GM11168 (cell line): ENCODE results near the gene GHRHR.

Experiments used
- in situ Hi-C: fragments of 300-500 bp; cut with MboI; formaldehyde crosslinking; loops from one replicate; pipeline ENCODE4 v1.12.0; 2022; ENCODE audit warnings: low sequenced_read_pairs; ENCODE audit not compliant: unreplicated experiment

Gene GHRHR

GRCh38 chr7:30997316-30997715 lies 33.6 kb downstream of the GHRHR start:
- in situ Hi-C loops: no loop called here

- in situ Hi-C loops: no loop called here
These were observed 34.4 kb downstream of the GHRHR start for GRCh38 chr7:30998180-30998579.

- in situ Hi-C loops: no loop called here
These were observed 36.5 kb downstream of the GHRHR start for GRCh38 chr7:31000161-31000693.

GRCh38 chr7:31000779-31001178 lies 37.0 kb downstream of the GHRHR start:
- in situ Hi-C loops: no loop called here

GRCh38 chr7:31002256-31002655 lies 38.5 kb downstream of the GHRHR start:
- in situ Hi-C loops: no loop called here

GRCh38 chr7:31003097-31003496 lies 39.3 kb downstream of the GHRHR start:
- in situ Hi-C loops: no loop called here

GRCh38 chr7:31003721-31004120 lies 40.0 kb downstream of the GHRHR start:
- in situ Hi-C loops: no loop called here

GRCh38 chr7:31004393-31004792 lies 40.6 kb downstream of the GHRHR start:
- in situ Hi-C loops: no loop called here

GRCh38 chr7:31006857-31007256 lies 43.1 kb downstream of the GHRHR start:
- in situ Hi-C loops: no loop called here

GRCh38 chr7:31007634-31008033 lies 43.9 kb downstream of the GHRHR start:
- in situ Hi-C loops: no loop called here

- in situ Hi-C loops: no loop called here
These were observed 51.1 kb downstream of the GHRHR start for GRCh38 chr7:31014826-31015225.

GRCh38 chr7:31017032-31017675 lies 53.4 kb downstream of the GHRHR start:
- in situ Hi-C loops: no loop called here

- in situ Hi-C loops: no loop called here
These were observed 54.0 kb downstream of the GHRHR start for GRCh38 chr7:31017721-31018120.

- in situ Hi-C loops: no loop called here
These were observed 55.8 kb downstream of the GHRHR start for GRCh38 chr7:31019509-31019908.

GRCh38 chr7:31020161-31020560 lies 56.4 kb downstream of the GHRHR start:
- in situ Hi-C loops: no loop called here

GRCh38 chr7:31020652-31021051 lies 56.9 kb downstream of the GHRHR start:
- in situ Hi-C loops: no loop called here

GRCh38 chr7:31022117-31022516 lies 58.4 kb downstream of the GHRHR start:
- in situ Hi-C loops: no loop called here

GRCh38 chr7:31022726-31023125 lies 59.0 kb downstream of the GHRHR start:
- in situ Hi-C loops: no loop called here

GRCh38 chr7:31023877-31024276 lies 60.1 kb downstream of the GHRHR start:
- in situ Hi-C loops: no loop called here

- in situ Hi-C loops: no loop called here
These were observed 63.6 kb downstream of the GHRHR start for GRCh38 chr7:31027161-31027965.

GRCh38 chr7:31028006-31028405 lies 64.3 kb downstream of the GHRHR start:
- in situ Hi-C loops: no loop called here
